ENCODE data around the gene KCNH1.

The KCNH1 gene

DNA sequence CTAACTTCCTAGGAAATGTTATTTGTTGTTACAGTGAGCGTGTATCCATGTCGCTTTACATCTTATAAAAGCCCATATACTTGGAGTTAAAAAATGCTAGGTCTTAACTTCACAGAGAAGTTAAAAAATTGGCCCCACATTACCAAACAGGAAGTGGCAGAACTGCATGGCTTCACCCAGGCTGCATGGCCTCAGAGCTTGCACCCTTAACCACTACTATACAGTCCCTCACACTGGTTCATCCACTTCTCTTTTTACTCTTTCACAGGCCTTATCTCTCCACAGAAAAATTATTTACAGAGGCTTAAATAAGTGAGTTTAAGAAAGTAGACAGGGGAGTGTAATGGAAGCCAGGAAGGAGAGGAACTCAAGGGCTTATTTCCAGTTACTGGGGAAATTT is 402.8 kb downstream of the KCNH1 start:
- no peak overlapping the region for H3K4me3 ChIP-seq (ENCODE audit: low read depth, low read length)
- DNase-seq (ENCODE audit: low read depth): no peak
- TF ChIP-seq, protein P1, sequence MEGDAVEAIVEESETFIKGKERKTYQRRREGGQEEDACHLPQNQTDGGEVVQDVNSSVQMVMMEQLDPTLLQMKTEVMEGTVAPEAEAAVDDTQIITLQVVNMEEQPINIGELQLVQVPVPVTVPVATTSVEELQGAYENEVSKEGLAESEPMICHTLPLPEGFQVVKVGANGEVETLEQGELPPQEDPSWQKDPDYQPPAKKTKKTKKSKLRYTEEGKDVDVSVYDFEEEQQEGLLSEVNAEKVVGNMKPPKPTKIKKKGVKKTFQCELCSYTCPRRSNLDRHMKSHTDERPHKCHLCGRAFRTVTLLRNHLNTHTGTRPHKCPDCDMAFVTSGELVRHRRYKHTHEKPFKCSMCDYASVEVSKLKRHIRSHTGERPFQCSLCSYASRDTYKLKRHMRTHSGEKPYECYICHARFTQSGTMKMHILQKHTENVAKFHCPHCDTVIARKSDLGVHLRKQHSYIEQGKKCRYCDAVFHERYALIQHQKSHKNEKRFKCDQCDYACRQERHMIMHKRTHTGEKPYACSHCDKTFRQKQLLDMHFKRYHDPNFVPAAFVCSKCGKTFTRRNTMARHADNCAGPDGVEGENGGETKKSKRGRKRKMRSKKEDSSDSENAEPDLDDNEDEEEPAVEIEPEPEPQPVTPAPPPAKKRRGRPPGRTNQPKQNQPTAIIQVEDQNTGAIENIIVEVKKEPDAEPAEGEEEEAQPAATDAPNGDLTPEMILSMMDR (conservative IDR thresholded peaks at IDR 0.05; ENCODE audit: low read depth, low read length): no peak

DNA sequence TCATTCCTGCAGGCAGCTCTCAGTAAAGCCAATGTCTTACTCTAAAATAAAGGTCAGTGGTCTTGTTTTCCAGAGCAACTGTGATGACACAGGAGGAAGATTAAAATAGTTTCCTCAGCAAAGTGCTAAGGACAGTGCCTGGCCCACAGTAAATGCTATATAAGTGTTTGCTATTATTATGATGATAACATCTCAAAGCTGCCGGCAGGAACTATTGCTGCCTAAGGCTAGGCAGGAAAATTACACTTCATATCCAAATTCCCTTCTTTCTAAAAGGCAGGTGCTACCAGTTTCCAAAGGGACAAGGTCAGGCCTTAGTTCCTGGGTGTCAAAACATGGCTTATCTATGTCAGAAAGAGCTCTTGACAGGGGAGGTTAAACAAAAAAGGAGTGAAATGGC is 403.9 kb downstream of the KCNH1 start:
- TF ChIP-seq, protein P1 (conservative IDR thresholded peaks at IDR 0.05; ENCODE audit: low read depth, low read length): no peak
- DNase-seq (ENCODE audit: low read depth): no peak
- H3K4me3 ChIP-seq (ENCODE audit: low read depth, low read length): no peak overlapping the region

DNA sequence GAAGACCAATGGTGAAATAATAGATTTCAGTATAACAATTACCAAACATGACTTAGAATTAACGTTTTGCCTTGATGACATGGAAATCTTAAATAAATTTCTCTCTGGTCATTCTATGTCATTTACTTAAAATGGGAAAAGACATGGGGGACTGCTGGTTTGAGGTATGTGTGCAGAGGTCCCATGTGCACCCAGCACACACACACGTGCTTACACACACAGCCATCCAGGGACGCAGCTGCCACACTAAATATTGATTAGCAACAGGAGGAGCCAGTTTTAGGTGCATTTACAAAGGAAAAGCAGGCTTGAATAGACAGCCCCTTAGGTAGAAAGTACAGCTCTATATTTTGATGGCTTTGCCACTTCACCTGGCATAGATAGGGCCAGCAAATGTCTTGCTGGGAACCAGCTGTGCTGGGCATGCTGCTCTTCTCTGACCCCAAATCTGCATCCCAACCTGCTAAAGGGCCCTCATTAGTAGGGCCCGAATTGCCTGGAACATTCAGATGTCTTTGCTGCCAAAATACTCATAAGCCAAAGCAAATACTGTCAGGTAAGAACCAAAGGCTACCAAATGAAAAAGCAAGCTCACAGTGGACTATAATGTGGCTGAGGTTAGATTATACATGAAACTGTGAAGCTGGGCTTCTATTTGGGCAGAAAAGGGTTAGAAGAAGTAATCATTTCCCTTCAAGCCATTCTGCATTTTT is 405.4 kb downstream of the KCNH1 start:
- DNase-seq (ENCODE audit: low read depth): no peak
- H3K4me3 ChIP-seq (ENCODE audit: low read depth, low read length): no peak overlapping the region
- TF ChIP-seq, protein P1 (conservative IDR thresholded peaks at IDR 0.05; ENCODE audit: low read depth, low read length): no peak

DNA sequence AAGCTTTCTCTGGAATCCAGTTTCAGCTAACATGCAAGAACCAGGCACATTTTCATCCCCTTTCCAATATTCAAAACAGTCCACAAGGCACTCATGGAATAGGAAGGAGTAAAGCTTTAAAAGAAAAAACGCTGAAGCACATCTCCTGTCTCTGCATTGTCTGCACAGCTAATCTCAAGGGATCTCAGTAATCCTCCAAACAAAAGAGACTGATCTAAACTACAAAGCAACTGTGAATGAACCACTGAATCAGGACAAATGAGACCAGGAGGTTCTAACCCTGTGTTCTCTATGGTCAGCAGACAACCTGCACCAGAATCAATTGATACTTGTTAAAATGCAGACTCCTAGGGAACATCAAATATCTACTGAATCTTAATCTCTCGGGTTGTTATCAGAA is 406.2 kb downstream of the KCNH1 start:
- DNase-seq (ENCODE audit: low read depth): no peak
- TF ChIP-seq, protein P1 (conservative IDR thresholded peaks at IDR 0.05; ENCODE audit: low read depth, low read length): no peak
- no peak overlapping the region for H3K4me3 ChIP-seq (ENCODE audit: low read depth, low read length)

DNA sequence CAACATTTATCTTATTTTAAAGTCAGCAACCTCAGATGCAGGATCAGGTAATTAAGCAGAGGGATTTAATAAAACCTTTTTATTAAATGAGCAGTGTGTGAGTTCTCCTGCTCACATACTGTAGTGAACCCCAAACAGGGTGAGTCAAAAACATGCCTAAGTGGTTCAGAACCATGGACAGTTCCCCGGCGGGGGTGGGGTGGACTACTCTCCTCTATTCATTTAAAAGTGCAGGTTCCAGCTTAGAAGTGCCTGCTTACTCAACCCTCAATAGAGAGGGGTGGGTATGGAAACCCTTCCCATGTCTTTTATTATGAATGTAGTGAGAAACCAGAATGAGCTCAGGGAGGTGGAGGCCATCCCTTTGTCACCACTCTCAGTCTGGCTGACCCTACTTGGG is 407.3 kb downstream of the KCNH1 start:
- TF ChIP-seq, protein P1 (conservative IDR thresholded peaks at IDR 0.05; ENCODE audit: low read depth, low read length): no peak
- DNase-seq (ENCODE audit: low read depth): no peak
- H3K4me3 ChIP-seq (ENCODE audit: low read depth, low read length): no peak overlapping the region

DNA sequence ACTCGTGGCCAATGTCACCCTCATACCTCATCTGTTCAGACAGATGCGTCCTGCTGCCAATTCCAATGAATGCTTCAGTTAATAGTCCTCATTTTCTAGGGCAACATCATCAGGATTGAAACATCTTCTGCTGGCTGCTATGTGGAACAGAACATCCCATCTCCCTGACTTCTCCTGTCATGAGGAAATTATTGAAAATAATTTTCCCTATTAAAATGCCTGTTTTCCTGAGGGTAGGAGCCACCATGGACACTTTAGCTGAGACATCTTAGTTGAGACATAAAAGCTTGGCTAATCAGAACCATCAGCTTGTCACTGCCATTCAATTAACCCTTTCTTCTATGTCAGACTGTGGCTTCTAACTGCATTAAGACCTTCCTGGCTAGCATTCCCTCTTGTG is 409.2 kb downstream of the KCNH1 start:
- DNase-seq (ENCODE audit: low read depth): no peak
- no peak overlapping the region for H3K4me3 ChIP-seq (ENCODE audit: low read depth, low read length)
- TF ChIP-seq, protein P1 (conservative IDR thresholded peaks at IDR 0.05; ENCODE audit: low read depth, low read length): no peak

DNA sequence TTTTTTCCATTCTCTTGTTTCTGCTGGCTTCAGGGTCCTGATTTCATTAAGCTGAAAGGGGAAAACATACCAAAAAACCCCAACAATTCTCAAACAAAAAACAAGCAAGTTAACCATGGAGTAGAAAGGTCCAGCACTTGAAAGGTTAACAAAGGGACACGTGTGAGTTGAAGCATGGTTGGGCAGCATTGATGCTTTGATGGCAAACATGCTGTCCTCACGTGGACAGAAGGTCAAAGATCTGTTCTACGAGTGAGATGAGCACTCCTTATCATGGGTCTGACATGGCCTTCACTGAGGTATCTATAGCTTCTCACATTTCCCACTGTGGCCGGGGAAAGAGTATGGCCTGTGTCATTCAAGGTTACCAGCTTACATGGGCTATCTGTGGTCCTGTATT is 410.3 kb downstream of the KCNH1 start:
- DNase-seq (ENCODE audit: low read depth): no peak
- TF ChIP-seq, protein P1 (conservative IDR thresholded peaks at IDR 0.05; ENCODE audit: low read depth, low read length): no peak
- no peak overlapping the region for H3K4me3 ChIP-seq (ENCODE audit: low read depth, low read length)
